WTC11 (cell line): Measurements from ENCODE around the gene MAML2. TPM values are rescaled to one million over a fixed set of nuclear protein-coding genes. Genes with fewer than 3 reads are reported as not detected.

ENCODE experiments used
- ATAC-seq: fragments of 200-7000 bp; cut with Tn5 transposase; 2 replicates; pipeline ENCODE4 v1.10.0; 2021; ENCODE audit warnings: mild to moderate bottlenecking, moderate library complexity
- CTCF ChIA-PET: fragments of 300-600 bp; sonication (Branson Sonifier 250); formaldehyde crosslinking; loops from one replicate; lab custom pipeline; 2021; ENCODE audit warnings: antibody characterized with exemption; lab: Charles Lee
- POLR2A ChIA-PET: fragments of 350-600 bp; sonication (Branson Sonifier 250); formaldehyde crosslinking; loops from one replicate; lab custom pipeline; 2021; ENCODE audit warnings: antibody characterized with exemption; lab: Charles Lee
- DNase-seq: peaks from one replicate; pipeline ENCODE4 v3.0.0; 2021; ENCODE audit warnings: low spot score
- H3K27ac Mint-ChIP-seq: 2 replicates; pipeline ENCODE4 v1.8.0; 2021; ENCODE audit warnings: mixed read lengths
- H3K27me3 Mint-ChIP-seq: 2 replicates; pipeline ENCODE4 v1.8.0; 2021; ENCODE audit warnings: low read depth, mild to moderate bottlenecking, moderate library complexity, mixed read lengths
- H3K36me3 Mint-ChIP-seq: 2 replicates; pipeline ENCODE4 v1.8.0; 2021; ENCODE audit warnings: mixed read lengths
- H3K4me1 Mint-ChIP-seq: 2 replicates; pipeline ENCODE4 v1.8.0; 2022; ENCODE audit warnings: mixed read lengths
- H3K4me3 Mint-ChIP-seq: 2 replicates; pipeline ENCODE4 v1.8.0; 2021; ENCODE audit warnings: mild to moderate bottlenecking, moderate library complexity, mixed read lengths
- H3K9me3 Mint-ChIP-seq: 2 replicates; pipeline ENCODE4 v1.8.0; 2021; ENCODE audit warnings: mixed read lengths
- CBFB ChIP-seq: sonication (generic); formaldehyde crosslinking; IDR thresholded peaks from 2 replicates; pipeline ENCODE4 v1.8.1; 2022; ENCODE audit warnings: mild to moderate bottlenecking, low read depth, missing genetic modification reagents
- CREM ChIP-seq: sonication (generic); formaldehyde crosslinking; IDR thresholded peaks from 2 replicates; pipeline ENCODE4 v1.8.1; 2022; ENCODE audit warnings: mild to moderate bottlenecking, missing genetic modification reagents, moderate library complexity
- JAZF1 ChIP-seq: fragments of 250-450 bp; sonication (Bioruptor Pico); IDR thresholded peaks from 2 replicates; pipeline ENCODE4 v1.9.0; 2021; ENCODE audit warnings: moderate library complexity, mild to moderate bottlenecking, inconsistent platforms
- KAT7 ChIP-seq: sonication (generic); formaldehyde crosslinking; IDR thresholded peaks from 2 replicates; pipeline ENCODE4 v1.8.1; 2023; ENCODE audit warnings: missing genetic modification reagents, mild to moderate bottlenecking, borderline replicate concordance
- MYBL2 ChIP-seq: sonication (generic); formaldehyde crosslinking; IDR thresholded peaks from 2 replicates; pipeline ENCODE4 v1.8.1; 2023; ENCODE audit warnings: mild to moderate bottlenecking, moderate library complexity, missing genetic modification reagents
- NR2C2 ChIP-seq: sonication (generic); formaldehyde crosslinking; IDR thresholded peaks from 2 replicates; pipeline ENCODE4 v1.8.0; 2022; ENCODE audit warnings: mild to moderate bottlenecking, missing genetic modification reagents
- NR3C1 ChIP-seq: sonication (generic); formaldehyde crosslinking; conservative IDR thresholded peaks from 2 replicates; pipeline ENCODE4 v1.8.1; 2023; ENCODE audit warnings: low read depth, mild to moderate bottlenecking, missing genetic modification reagents
- PRRX2 ChIP-seq: fragments of 250-450 bp; sonication (Bioruptor Pico); IDR thresholded peaks from 2 replicates; pipeline ENCODE4 v1.8.0; 2021; ENCODE audit warnings: mild to moderate bottlenecking
- SP1 ChIP-seq: sonication (generic); formaldehyde crosslinking; conservative IDR thresholded peaks from 2 replicates; pipeline ENCODE4 v1.8.1; 2022; ENCODE audit warnings: missing genetic modification reagents
- TP53 ChIP-seq: sonication (generic); formaldehyde crosslinking; IDR thresholded peaks from 2 replicates; pipeline ENCODE4 v1.8.1; 2023; ENCODE audit warnings: mild to moderate bottlenecking, missing genetic modification reagents
- ZNF232 ChIP-seq: sonication (generic); formaldehyde crosslinking; IDR thresholded peaks from 2 replicates; pipeline ENCODE4 v1.8.0; 2022; ENCODE audit warnings: mild to moderate bottlenecking, missing genetic modification reagents
- ZNF396 ChIP-seq: fragments of 250-450 bp; sonication (Bioruptor Pico); IDR thresholded peaks from 2 replicates; pipeline ENCODE4 v1.8.0; 2021; ENCODE audit warnings: mild to moderate bottlenecking, moderate library complexity, borderline replicate concordance
- total RNA-seq: library from RNA; stranded (reverse); gene quantifications from 3 replicates; pipeline ENCODE4 v1.2.3, GENCODE V29; 2021
- TF ChIP-seq, protein P1 (sequence below): fragments of 250-450 bp; sonication (Bioruptor Pico); IDR thresholded peaks from 2 replicates; pipeline ENCODE4 v1.8.0; 2021; ENCODE audit warnings: mild to moderate bottlenecking
- TF ChIP-seq, protein P2 (sequence below): sonication (generic); formaldehyde crosslinking; conservative IDR thresholded peaks from 2 replicates; pipeline ENCODE4 v1.8.1; 2023; ENCODE audit warnings: mild to moderate bottlenecking, low read depth, missing genetic modification reagents, moderate library complexity
- TF ChIP-seq, protein P3 (sequence below): sonication (generic); formaldehyde crosslinking; IDR thresholded peaks from 2 replicates; pipeline ENCODE4 v1.8.1; 2022; ENCODE audit warnings: low read depth, missing genetic modification reagents, borderline replicate concordance
- TF ChIP-seq, protein P4 (sequence below): fragments of 250-450 bp; sonication (Bioruptor Pico); IDR thresholded peaks from 2 replicates; pipeline ENCODE4 v1.9.0; 2021; ENCODE audit warnings: mild to moderate bottlenecking
- TF ChIP-seq, protein P5 (sequence below): sonication (generic); formaldehyde crosslinking; IDR thresholded peaks from 2 replicates; pipeline ENCODE4 v1.8.1; 2022; ENCODE audit warnings: missing genetic modification reagents, borderline replicate concordance
- TF ChIP-seq, protein P6 (sequence below): sonication (generic); formaldehyde crosslinking; IDR thresholded peaks from 2 replicates; pipeline ENCODE4 v1.8.1; 2023; ENCODE audit warnings: mild to moderate bottlenecking, missing genetic modification reagents, moderate library complexity
- TF ChIP-seq, protein P7 (sequence below): sonication (generic); formaldehyde crosslinking; IDR thresholded peaks from 2 replicates; pipeline ENCODE4 v1.8.1; 2023; ENCODE audit warnings: mild to moderate bottlenecking, missing genetic modification reagents, moderate library complexity
- TF ChIP-seq, protein P8 (sequence below): fragments of 250-450 bp; sonication (Bioruptor Pico); IDR thresholded peaks from 2 replicates; pipeline ENCODE4 v1.9.0; 2021; ENCODE audit warnings: moderate library complexity, mild to moderate bottlenecking, inconsistent platforms, borderline replicate concordance

MAML2 gene
- total RNA-seq, 1 experiment from 2014 or later = 8.1 TPM

DNA sequence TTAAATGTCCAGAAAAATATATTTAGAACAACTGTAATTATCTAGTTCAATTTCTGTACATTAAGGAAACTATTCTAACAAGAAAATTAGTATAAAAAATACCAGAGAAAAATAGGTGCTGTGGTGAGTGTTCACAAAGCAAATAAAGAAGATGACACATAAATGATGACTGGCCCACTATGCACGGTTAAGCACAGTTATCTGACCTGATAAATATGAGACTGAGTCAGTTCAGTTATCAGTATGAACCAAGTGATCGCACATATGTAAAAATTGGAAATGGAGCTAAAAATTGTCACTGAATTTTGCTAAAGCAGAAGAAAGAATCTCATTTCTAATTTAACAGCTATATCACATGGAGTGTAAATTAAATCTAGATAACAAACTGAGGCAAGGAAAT lies 18.8 kb upstream of the MAML2 start:
- H3K27ac Mint-ChIP-seq = no peak overlapping the region
- no peak for ATAC-seq
- no peak overlapping the region for H3K4me3 Mint-ChIP-seq
- H3K4me1 Mint-ChIP-seq = 0 out of 2 replicates have a peak, but pooled peaks cover 2% of the 10 kb centered on the region
- H3K9me3 Mint-ChIP-seq = no peaks in the 10 kb centered on the region
- TF ChIP-seq JAZF1 (CRISPR knock-in tag) (no peak), ZNF232 (CRISPR knock-in tag) (no peak), TP53 (CRISPR knock-in tag) (no peak), ZNF396 (CRISPR knock-in tag) (no peak), KAT7 (CRISPR knock-in tag) (no peak), NR2C2 (CRISPR knock-in tag) (no peak), NR3C1 (CRISPR knock-in tag) (no peak), CREM (CRISPR knock-in tag) (no peak), PRRX2 (CRISPR knock-in tag) (no peak), SP1 (CRISPR knock-in tag) (no peak), MYBL2 (CRISPR knock-in tag) (no peak), CBFB (CRISPR knock-in tag) (no peak)
- TF ChIP-seq, protein P1, sequence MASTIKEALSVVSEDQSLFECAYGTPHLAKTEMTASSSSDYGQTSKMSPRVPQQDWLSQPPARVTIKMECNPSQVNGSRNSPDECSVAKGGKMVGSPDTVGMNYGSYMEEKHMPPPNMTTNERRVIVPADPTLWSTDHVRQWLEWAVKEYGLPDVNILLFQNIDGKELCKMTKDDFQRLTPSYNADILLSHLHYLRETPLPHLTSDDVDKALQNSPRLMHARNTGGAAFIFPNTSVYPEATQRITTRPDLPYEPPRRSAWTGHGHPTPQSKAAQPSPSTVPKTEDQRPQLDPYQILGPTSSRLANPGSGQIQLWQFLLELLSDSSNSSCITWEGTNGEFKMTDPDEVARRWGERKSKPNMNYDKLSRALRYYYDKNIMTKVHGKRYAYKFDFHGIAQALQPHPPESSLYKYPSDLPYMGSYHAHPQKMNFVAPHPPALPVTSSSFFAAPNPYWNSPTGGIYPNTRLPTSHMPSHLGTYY (CRISPR knock-in tag) = no peak
- TF ChIP-seq, protein P2, sequence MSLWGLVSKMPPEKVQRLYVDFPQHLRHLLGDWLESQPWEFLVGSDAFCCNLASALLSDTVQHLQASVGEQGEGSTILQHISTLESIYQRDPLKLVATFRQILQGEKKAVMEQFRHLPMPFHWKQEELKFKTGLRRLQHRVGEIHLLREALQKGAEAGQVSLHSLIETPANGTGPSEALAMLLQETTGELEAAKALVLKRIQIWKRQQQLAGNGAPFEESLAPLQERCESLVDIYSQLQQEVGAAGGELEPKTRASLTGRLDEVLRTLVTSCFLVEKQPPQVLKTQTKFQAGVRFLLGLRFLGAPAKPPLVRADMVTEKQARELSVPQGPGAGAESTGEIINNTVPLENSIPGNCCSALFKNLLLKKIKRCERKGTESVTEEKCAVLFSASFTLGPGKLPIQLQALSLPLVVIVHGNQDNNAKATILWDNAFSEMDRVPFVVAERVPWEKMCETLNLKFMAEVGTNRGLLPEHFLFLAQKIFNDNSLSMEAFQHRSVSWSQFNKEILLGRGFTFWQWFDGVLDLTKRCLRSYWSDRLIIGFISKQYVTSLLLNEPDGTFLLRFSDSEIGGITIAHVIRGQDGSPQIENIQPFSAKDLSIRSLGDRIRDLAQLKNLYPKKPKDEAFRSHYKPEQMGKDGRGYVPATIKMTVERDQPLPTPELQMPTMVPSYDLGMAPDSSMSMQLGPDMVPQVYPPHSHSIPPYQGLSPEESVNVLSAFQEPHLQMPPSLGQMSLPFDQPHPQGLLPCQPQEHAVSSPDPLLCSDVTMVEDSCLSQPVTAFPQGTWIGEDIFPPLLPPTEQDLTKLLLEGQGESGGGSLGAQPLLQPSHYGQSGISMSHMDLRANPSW (CRISPR knock-in tag) = no peak
- TF ChIP-seq, protein P3, sequence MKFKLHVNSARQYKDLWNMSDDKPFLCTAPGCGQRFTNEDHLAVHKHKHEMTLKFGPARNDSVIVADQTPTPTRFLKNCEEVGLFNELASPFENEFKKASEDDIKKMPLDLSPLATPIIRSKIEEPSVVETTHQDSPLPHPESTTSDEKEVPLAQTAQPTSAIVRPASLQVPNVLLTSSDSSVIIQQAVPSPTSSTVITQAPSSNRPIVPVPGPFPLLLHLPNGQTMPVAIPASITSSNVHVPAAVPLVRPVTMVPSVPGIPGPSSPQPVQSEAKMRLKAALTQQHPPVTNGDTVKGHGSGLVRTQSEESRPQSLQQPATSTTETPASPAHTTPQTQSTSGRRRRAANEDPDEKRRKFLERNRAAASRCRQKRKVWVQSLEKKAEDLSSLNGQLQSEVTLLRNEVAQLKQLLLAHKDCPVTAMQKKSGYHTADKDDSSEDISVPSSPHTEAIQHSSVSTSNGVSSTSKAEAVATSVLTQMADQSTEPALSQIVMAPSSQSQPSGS (CRISPR knock-in tag) = no peak
- TF ChIP-seq, protein P4, sequence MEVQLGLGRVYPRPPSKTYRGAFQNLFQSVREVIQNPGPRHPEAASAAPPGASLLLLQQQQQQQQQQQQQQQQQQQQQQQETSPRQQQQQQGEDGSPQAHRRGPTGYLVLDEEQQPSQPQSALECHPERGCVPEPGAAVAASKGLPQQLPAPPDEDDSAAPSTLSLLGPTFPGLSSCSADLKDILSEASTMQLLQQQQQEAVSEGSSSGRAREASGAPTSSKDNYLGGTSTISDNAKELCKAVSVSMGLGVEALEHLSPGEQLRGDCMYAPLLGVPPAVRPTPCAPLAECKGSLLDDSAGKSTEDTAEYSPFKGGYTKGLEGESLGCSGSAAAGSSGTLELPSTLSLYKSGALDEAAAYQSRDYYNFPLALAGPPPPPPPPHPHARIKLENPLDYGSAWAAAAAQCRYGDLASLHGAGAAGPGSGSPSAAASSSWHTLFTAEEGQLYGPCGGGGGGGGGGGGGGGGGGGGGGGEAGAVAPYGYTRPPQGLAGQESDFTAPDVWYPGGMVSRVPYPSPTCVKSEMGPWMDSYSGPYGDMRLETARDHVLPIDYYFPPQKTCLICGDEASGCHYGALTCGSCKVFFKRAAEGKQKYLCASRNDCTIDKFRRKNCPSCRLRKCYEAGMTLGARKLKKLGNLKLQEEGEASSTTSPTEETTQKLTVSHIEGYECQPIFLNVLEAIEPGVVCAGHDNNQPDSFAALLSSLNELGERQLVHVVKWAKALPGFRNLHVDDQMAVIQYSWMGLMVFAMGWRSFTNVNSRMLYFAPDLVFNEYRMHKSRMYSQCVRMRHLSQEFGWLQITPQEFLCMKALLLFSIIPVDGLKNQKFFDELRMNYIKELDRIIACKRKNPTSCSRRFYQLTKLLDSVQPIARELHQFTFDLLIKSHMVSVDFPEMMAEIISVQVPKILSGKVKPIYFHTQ (CRISPR knock-in tag) = no peak
- TF ChIP-seq, protein P5, sequence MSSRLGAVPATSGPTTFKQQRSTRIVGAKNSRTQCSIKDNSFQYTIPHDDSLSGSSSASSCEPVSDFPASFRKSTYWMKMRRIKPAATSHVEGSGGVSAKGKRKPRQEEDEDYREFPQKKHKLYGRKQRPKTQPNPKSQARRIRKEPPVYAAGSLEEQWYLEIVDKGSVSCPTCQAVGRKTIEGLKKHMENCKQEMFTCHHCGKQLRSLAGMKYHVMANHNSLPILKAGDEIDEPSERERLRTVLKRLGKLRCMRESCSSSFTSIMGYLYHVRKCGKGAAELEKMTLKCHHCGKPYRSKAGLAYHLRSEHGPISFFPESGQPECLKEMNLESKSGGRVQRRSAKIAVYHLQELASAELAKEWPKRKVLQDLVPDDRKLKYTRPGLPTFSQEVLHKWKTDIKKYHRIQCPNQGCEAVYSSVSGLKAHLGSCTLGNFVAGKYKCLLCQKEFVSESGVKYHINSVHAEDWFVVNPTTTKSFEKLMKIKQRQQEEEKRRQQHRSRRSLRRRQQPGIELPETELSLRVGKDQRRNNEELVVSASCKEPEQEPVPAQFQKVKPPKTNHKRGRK = no peak
- TF ChIP-seq, protein P6, sequence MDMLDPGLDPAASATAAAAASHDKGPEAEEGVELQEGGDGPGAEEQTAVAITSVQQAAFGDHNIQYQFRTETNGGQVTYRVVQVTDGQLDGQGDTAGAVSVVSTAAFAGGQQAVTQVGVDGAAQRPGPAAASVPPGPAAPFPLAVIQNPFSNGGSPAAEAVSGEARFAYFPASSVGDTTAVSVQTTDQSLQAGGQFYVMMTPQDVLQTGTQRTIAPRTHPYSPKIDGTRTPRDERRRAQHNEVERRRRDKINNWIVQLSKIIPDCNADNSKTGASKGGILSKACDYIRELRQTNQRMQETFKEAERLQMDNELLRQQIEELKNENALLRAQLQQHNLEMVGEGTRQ (CRISPR knock-in tag) = no peak
- TF ChIP-seq, protein P7, sequence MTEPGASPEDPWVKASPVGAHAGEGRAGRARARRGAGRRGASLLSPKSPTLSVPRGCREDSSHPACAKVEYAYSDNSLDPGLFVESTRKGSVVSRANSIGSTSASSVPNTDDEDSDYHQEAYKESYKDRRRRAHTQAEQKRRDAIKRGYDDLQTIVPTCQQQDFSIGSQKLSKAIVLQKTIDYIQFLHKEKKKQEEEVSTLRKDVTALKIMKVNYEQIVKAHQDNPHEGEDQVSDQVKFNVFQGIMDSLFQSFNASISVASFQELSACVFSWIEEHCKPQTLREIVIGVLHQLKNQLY (CRISPR knock-in tag) = no peak
- TF ChIP-seq, protein P8, sequence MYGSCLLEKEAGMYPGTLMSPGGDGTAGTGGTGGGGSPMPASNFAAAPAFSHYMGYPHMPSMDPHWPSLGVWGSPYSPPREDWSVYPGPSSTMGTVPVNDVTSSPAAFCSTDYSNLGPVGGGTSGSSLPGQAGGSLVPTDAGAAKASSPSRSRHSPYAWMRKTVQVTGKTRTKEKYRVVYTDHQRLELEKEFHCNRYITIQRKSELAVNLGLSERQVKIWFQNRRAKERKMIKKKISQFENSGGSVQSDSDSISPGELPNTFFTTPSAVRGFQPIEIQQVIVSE (CRISPR knock-in tag) = no peak
- CTCF ChIA-PET = no interaction called here
- no peaks in the 10 kb centered on the region; the same call in 1 of the 2 replicates for H3K36me3 Mint-ChIP-seq
- no peak for DNase-seq
- POLR2A ChIA-PET = no interaction called here
- no peaks in the 10 kb centered on the region for H3K27me3 Mint-ChIP-seq
